HG03025 (cell line): ENCODE measurements around the gene RALGAPB.

Source experiments
- ATAC-seq: cut with Tn5 transposase; IDR thresholded peaks from one replicate; pipeline ENCODE4 v1.9.1; 2021; ENCODE audit warnings: mild to moderate bottlenecking, moderate library complexity; ENCODE audit not compliant: unreplicated experiment, low FRiP score

RALGAPB gene

DNA sequence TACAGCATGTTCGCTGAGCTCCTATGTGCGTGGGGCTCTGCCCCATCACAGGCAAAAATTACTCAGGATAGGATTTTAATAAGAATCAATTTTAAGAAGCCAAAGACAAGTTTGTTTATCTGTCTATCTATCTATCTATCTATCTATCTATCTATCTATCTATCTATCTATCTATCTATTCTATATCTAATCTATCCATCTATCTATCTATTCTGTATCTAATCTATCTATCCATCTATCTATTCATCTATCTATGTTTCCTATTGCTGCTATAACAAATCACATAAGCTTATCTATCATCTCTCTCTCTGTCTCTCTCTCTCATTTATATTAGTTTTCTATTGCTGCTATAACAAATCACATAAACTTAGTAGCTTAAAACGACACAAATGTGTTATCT, 130.6 kb downstream of the RALGAPB start:
- ATAC-seq: no peak

- no peak for ATAC-seq
Measured at GRCh38 chr20:38604873-38605303, 132.2 kb downstream of the RALGAPB start.

GRCh38 chr20:38607351-38607750, 134.7 kb downstream of the RALGAPB start:
- no peak for ATAC-seq

DNA sequence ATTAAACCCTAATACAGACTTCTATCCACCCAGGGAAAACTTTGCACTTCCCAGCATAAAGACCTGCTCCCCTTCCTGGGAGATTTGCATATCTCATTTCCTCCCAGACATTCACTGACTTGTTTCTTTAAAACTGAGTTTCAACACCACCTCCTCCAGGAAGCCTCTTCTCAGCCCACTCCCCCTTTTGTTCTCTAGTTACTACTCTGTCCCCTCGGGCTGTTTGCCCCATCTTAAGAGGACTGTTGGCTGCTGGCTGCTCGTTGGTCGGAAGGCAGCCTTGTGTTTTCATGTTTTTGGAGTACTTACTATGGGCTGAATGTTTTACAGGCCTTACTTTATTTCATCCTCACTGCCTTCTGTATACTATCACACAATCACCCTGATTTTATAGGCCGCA, 135.5 kb downstream of the RALGAPB start:
- ATAC-seq: no peak

- ATAC-seq: no peak
Measured at GRCh38 chr20:38609815-38610214, 137.2 kb downstream of the RALGAPB start.

DNA sequence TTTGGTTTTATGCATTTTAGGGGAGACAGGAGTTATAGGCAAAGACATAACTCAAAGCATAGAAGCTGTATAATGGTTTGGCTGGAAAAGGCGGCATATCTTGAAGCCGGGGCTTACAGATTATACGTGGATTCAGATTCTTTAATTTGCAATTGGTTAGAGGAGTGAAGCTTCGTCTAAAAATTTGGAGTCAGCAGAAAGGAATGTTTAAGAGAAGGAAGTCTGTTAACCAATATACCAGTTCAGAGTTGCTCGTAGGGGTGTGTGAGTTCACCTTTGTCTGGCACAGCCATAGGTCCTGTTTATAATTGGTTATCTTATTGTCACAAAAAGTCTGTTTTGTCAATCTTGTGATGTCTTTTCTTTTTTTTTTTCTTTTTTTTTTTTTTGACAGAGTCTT, 137.9 kb downstream of the RALGAPB start:
- no peak for ATAC-seq

- ATAC-seq: no peak
Measured at GRCh38 chr20:38612751-38613515, 140.3 kb downstream of the RALGAPB start.

- no peak for ATAC-seq
Measured at GRCh38 chr20:38615283-38615682, 142.6 kb downstream of the RALGAPB start.

- no peak for ATAC-seq
Measured at GRCh38 chr20:38616457-38616856, 143.8 kb downstream of the RALGAPB start.

DNA sequence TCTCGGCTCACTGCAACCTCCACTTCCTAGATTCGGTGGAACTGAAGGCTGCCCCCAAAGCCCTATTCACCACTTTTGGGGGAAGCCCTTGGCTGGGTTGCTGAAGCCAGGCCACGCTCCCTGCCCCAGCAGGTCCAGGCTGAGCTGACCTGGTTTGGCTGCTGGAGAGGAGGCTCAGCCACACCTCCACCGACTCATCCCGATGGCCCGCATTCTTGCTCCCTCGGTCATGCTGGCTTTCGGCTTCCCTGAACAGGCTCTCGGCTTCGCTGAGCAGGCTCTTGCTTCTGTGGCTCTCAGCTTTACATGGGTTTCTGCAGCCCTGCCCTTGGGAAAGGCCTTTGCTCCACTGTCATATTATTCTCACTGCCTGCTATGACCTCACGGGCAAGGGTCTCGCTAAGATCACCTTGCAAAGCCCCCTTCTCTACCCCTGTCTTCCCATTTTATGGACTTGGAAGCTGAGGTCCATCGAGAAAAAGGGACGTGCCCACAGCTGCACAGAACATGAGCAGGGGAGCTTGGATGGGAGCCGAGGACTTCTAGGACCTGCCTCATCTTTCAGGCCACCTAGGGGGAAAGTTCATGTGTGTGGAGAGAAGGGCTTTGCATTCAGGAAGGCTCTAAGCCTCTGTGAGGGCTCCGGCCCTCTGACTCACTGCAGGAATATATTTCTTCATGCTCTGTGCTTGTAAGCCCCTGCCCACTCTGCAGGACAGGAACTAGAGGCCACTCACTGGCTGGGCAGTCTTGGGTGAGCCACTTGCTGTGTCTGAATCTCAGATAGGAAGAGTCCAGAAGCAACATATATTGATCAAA, 144.6 kb downstream of the RALGAPB start:
- ATAC-seq: no peak

DNA sequence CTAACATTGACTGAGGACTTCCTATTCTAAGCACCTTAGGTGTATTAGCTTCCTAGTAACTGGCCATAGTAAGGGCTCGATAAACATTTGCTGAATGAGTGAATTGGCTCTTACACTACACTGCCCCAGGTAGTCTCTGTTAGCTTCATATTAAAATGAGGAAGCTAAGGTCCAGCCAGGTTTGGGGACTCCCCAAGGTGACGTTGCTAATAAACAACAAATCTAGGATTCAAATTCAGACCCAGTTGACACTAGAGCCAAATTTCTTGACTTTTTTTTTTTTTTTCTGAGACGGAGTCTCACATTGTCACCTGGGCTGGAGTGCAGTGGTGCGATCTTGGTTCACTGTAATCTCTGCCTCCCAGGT, 145.2 kb downstream of the RALGAPB start:
- ATAC-seq: no peak

- ATAC-seq: no peak
Measured at GRCh38 chr20:38620441-38620840, 147.8 kb downstream of the RALGAPB start.

DNA sequence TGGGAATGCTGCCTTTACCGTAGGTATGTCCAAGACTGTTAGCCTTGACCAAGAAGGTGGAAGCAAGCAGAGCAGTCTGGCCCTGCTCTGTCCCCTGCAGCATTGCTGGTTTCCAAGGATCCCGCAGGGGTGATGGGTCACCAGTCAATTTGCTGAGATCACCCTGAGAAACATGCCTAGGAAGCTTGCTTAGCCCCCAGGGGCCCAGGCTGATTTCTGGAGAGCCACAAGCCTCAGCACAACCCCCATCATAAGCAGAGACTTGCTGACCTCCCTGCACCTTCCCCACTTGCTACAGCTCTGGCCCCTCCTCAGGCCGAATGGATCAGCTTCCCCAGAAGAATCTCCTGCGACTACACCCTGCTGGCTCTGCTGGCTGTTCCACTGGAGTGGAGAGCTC, 150.4 kb downstream of the RALGAPB start:
- no peak for ATAC-seq

DNA sequence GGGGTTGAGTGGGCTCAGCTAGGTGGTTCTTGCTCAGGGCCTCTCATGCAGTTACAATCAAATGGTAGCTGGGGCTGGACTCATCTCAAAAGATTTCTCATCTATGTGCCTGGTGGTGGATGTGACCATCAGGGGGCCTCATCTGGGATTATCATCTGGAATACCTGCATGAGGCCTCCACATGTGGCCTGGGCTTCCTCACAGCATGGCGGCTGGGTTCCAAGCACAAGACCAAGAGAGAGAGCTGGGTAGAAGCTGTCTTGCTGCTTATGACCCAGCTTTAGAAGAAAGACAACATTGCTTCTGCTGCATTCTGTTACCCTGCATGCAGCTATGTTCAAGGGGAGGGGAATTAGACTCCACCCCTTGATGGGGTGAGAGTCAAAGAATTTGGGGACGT, 151.4 kb downstream of the RALGAPB start:
- ATAC-seq: no peak

GRCh38 chr20:38625896-38626295, 153.3 kb downstream of the RALGAPB start:
- no peak for ATAC-seq

- ATAC-seq: no peak
Measured at GRCh38 chr20:38626921-38627659, 154.4 kb downstream of the RALGAPB start.
